Sigmoid colon (tissue), 7 donors: Measurements from ENCODE around the gene METAP1D. TPM values are rescaled to one million over a fixed set of nuclear protein-coding genes. Genes with fewer than 3 reads are reported as not detected.

Source experiments
- DNase-seq: peaks from one replicate; pipeline ENCODE4 v3.0.0-alpha.2; 2019
- H3K27ac ChIP-seq, 4 donors: fragments of 200-600 bp; sonication (generic); one replicate each; pipeline ENCODE4 v1.5.1; 2016 to 2019; ENCODE audit warnings: mild to moderate bottlenecking in 1 of 4
- H3K27me3 ChIP-seq, 3 donors: fragments of 200-600 bp; sonication (generic); one replicate each; pipeline ENCODE4 v1.5.1; 2019; ENCODE audit warnings: mild to moderate bottlenecking in 1 of 3
- H3K36me3 ChIP-seq, 4 donors: fragments of 200-600 bp; sonication (generic); one replicate each; pipeline ENCODE4 v1.5.1; 2016 to 2019
- H3K4me1 ChIP-seq, 4 donors: fragments of 200-600 bp; sonication (generic); one replicate each; pipeline ENCODE4 v1.5.1; 2017 to 2019
- H3K4me3 ChIP-seq, 4 donors: fragments of 200-600 bp; sonication (generic); one replicate each; pipeline ENCODE4 v1.5.1; 2017 to 2019; ENCODE audit warnings: mild to moderate bottlenecking in 2 of 4, moderate library complexity in 1 of 4
- H3K9me3 ChIP-seq, 4 donors: fragments of 200-600 bp in 3 of 4; sonication (generic) in 3 of 4; one replicate each; pipeline versions ENCODE4 v1.5.1 to v1.6.1; 2013 to 2019
- EP300 ChIP-seq, 4 donors: sonication (generic); formaldehyde crosslinking; IDR thresholded peaks; one replicate each; pipeline ENCODE4 v1.6.1; 2017; ENCODE audit warnings: antibody characterized with exemption in 4 of 4
- POLR2A ChIP-seq, 2 donors: fragments of 450-650 bp; IDR thresholded peaks; one replicate each; pipeline ENCODE4 v1.6.1; 2016; ENCODE audit warnings: antibody characterized with exemption in 2 of 2, mild to moderate bottlenecking in 2 of 2, moderate library complexity in 2 of 2
- POLR2AphosphoS5 ChIP-seq, 4 donors: sonication (generic); formaldehyde crosslinking; IDR thresholded peaks; one replicate each; pipeline ENCODE4 v1.6.1; 2017; ENCODE audit warnings: antibody characterized with exemption in 4 of 4
- WGBS, 2 donors: extraction: QIAGEN DNeasy Blood & Tissue Kit; methylation state at CpG; one replicate each; pipeline ENCODE4 v1.1.7; 2013; 5-methylcytosine and 5-hydroxymethylcytosine counted together
- intact Hi-C: fragments of 100-400 bp; cut with DNase I; formaldehyde crosslinking; loops from one replicate; pipeline ENCODE4 v1.15.1; 2023
- polyA plus RNA-seq, 3 donors: library from polyadenylated mRNA; stranded (reverse); fragments of 200-250 nt; gene quantifications; one replicate each; pipeline ENCODE4 v1.2.3, GENCODE V29; 2013
- total RNA-seq, 4 donors: library from RNA; depleted of rRNA; stranded (reverse); fragments of >200 nt; gene quantifications; one replicate each; pipeline ENCODE4 v1.1.0, GENCODE V29; 2016
- TF ChIP-seq, protein P1 (sequence below), 4 experiments: fragments of 450-650 bp in 3 of 4; fragments of 200-600 bp in 1 of 4; IDR thresholded peaks; one replicate each; pipeline ENCODE4 v1.5.1; 2016 to 2019; ENCODE audit warnings: antibody characterized with exemption in 4 of 4, mild to moderate bottlenecking in 3 of 4, moderate library complexity in 2 of 4
- donor health status: healthy with polysubstance abuse.
- donor health status: Bipolar disorder and iron deficiency.
- donor health status: healthy.

METAP1D gene
- total and polyA plus RNA-seq, 7 donors = 0.60 to 14.4 (median 7.8) TPM

DNA sequence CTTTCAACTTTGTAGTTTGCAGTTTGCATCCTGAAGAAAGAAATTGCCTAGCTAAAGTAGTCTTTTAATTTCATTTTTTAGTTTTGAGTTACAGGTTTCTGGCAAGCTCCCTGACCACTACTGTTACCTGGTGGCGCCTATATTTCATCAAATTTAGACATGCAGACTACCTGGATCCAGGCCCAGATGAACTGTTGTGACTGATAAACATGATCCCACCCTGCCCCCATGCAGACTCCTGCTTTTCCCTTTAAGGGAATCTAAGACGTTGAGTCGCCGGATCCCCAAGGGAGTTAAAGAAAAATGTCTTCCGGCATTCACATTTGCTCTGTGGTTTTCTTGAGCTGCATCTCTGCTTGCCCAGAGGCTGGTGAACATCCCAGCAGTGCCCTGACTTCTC lies 22.2 kb downstream of the METAP1D start:
- Histone ChIP-seq H3K4me1 (peaks cover 0 to 12% (median 9%) of the 10 kb centered on the region in 4 donors), H3K36me3 (no peaks in the 10 kb centered on the region), H3K27me3 (no peaks in the 10 kb centered on the region), H3K4me3 (no peak overlapping the region), H3K9me3 (no peaks in the 10 kb centered on the region), H3K27ac (no peak overlapping the region)
- 69 to 81% methylated on average over 5 of the region's 5 CpGs for WGBS, 2 donors
- intact Hi-C loops = no loop called here
- TF ChIP-seq, protein P1, sequence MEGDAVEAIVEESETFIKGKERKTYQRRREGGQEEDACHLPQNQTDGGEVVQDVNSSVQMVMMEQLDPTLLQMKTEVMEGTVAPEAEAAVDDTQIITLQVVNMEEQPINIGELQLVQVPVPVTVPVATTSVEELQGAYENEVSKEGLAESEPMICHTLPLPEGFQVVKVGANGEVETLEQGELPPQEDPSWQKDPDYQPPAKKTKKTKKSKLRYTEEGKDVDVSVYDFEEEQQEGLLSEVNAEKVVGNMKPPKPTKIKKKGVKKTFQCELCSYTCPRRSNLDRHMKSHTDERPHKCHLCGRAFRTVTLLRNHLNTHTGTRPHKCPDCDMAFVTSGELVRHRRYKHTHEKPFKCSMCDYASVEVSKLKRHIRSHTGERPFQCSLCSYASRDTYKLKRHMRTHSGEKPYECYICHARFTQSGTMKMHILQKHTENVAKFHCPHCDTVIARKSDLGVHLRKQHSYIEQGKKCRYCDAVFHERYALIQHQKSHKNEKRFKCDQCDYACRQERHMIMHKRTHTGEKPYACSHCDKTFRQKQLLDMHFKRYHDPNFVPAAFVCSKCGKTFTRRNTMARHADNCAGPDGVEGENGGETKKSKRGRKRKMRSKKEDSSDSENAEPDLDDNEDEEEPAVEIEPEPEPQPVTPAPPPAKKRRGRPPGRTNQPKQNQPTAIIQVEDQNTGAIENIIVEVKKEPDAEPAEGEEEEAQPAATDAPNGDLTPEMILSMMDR (IDR thresholded peaks at IDR 0.05) = no peak
- TF ChIP-seq POLR2A (IDR thresholded peaks at IDR 0.05) (no peak), POLR2AphosphoS5 (IDR thresholded peaks at IDR 0.05) (no peak), EP300 (IDR thresholded peaks at IDR 0.05) (no peak)
- DNase-seq = no peak

DNA sequence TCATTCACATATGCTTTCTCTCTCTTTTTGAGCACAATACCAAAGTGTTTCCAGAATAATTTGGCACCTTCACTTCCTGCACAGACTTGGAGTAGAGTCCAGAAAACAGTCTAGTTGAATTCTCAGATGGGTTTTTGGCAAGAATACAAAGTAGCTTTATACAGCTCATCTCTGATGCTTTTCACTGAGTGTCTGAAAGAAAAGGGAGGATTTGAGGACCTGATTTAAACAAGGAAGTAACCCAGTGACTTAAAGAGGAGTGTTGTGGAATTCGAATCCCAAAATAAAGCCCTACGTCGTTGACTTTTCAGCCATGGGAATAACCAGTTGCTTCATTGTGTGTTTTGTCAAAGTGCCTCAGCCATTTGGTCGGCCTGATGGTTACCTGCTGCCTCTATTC lies 31.8 kb downstream of the METAP1D start:
- Histone ChIP-seq H3K36me3 (no peaks in the 10 kb centered on the region), H3K4me3 (no peak overlapping the region), H3K27ac (no peak overlapping the region), H3K27me3 (no peaks in the 10 kb centered on the region), H3K4me1 (no peaks in the 10 kb centered on the region), H3K9me3 (no peaks in the 10 kb centered on the region)
- intact Hi-C loops = no loop called here
- no peak for TF ChIP-seq POLR2AphosphoS5 (IDR thresholded peaks at IDR 0.05)
- no peak for TF ChIP-seq EP300 (IDR thresholded peaks at IDR 0.05)
- TF ChIP-seq POLR2A (IDR thresholded peaks at IDR 0.05) = no peak
- TF ChIP-seq, protein P1 (IDR thresholded peaks at IDR 0.05) = no peak
- no peak for DNase-seq
- 84 to 94% methylated on average over 4 of the region's 4 CpGs for WGBS, 2 donors

DNA sequence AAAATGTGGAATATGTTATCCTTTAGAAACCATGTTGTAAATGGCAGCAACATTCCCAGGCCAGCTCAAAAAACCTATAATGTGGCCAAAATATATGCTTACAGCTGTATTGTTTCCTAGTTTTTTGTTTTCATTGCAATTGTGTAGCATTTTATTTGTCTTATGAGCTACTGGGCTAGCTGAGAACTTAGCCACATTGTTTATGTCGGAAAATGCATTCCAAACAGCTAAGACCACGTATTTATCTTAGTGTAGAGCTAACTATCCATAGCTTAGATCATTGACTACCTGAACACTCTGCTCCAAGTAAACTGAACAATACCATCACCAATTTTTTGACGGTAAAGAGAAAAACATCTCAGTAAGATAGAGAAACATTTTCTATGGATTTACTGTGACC lies 38.4 kb downstream of the METAP1D start:
- Histone ChIP-seq H3K36me3 (no peaks in the 10 kb centered on the region), H3K27me3 (no peaks in the 10 kb centered on the region), H3K4me3 (no peak overlapping the region), H3K27ac (no peak overlapping the region), H3K4me1 (no peaks in the 10 kb centered on the region), H3K9me3 (no peaks in the 10 kb centered on the region)
- intact Hi-C loops = no loop called here
- 89 to 94% methylated on average over 3 of the region's 3 CpGs for WGBS, 2 donors
- DNase-seq = no peak
- TF ChIP-seq, protein P1 (IDR thresholded peaks at IDR 0.05) = no peak
- no peak for TF ChIP-seq EP300 (IDR thresholded peaks at IDR 0.05)
- no peak for TF ChIP-seq POLR2A (IDR thresholded peaks at IDR 0.05)
- no peak for TF ChIP-seq POLR2AphosphoS5 (IDR thresholded peaks at IDR 0.05)

DNA sequence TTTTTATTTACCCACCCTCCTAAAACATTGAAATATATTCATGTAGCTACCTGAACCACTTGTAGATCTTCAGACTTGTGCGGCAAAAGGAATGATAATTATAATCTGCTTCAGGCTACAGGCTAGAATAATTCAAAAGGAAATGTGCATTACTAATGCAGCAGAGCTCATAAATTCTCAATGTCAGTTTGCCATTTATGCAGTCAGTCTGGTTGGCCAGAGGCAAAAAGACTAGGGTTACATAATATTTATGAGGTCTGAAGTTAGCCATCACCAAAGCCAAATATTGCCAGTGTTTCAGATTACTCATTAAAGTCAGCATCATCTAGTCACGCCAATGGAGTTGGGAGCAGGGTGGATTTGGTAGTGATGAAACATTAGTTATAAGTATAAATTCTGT lies 38.9 kb downstream of the METAP1D start:
- DNase-seq = no peak
- TF ChIP-seq, protein P1 (IDR thresholded peaks at IDR 0.05) = no peak
- no peak for TF ChIP-seq POLR2AphosphoS5 (IDR thresholded peaks at IDR 0.05)
- no peak for TF ChIP-seq POLR2A (IDR thresholded peaks at IDR 0.05)
- no peak for TF ChIP-seq EP300 (IDR thresholded peaks at IDR 0.05)
- H3K9me3 ChIP-seq = no peaks in the 10 kb centered on the region
- H3K27ac ChIP-seq = no peak overlapping the region
- intact Hi-C loops = no loop called here
- no peaks in the 10 kb centered on the region for H3K4me1 ChIP-seq
- H3K27me3 ChIP-seq = no peaks in the 10 kb centered on the region
- no peaks in the 10 kb centered on the region for H3K36me3 ChIP-seq
- no peak overlapping the region for H3K4me3 ChIP-seq
- 88 to 92% methylated on average over 2 of the region's 2 CpGs for WGBS, 2 donors

DNA sequence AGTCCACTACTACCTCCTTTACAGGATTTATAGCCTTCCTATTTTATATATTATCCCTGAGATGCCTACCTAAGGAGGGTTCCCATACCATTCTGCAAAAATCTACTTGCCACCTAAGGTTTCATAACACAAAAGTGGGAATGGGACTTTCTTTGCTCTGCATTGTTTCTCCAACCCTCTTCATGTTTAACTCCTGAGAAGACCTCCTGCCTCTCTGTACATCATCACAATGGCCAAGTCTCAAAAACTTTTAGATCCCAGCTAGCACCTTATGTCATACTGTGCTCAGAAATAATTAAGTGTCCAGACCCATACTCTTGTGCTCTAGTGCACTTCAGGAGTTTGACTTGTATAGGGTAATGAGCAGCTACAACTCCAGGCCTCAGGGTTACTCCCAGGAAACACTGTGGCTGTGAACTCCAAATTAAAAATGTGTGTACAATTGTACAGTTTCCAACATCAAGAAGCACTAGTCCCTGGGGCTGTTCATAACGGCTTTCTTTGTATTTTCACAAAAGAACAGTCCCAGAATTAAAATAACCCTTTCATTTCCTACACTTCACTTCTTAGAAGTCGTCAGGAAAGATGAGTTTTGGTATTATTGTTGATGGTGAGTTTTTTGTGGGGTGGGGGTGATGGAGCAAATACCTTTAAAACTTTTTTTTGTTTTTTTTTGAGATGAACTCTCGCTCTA lies 39.4 kb downstream of the METAP1D start:
- 81 to 87% methylated on average over 3 of the region's 3 CpGs for WGBS, 2 donors
- no peak overlapping the region for H3K27ac ChIP-seq
- no peaks in the 10 kb centered on the region for H3K9me3 ChIP-seq
- no peak overlapping the region for H3K4me3 ChIP-seq
- DNase-seq = no peak
- no peaks in the 10 kb centered on the region for H3K4me1 ChIP-seq
- no peaks in the 10 kb centered on the region for H3K27me3 ChIP-seq
- no peaks in the 10 kb centered on the region for H3K36me3 ChIP-seq
- TF ChIP-seq POLR2AphosphoS5 (IDR thresholded peaks at IDR 0.05) = no peak
- intact Hi-C loops = no loop called here
